HUES64 (cell line): ENCODE data around the gene SCCPDH.

Experiments
- H3K27ac ChIP-seq: 2 replicates; pipeline ENCODE4 v1.7.0; 2013; ENCODE audit warnings: low read depth, low read length, inconsistent platforms
- H3K27me3 ChIP-seq: 2 replicates; pipeline ENCODE4 v1.6.1; 2013; ENCODE audit warnings: mild to moderate bottlenecking, low read length; ENCODE audit not compliant: insufficient read depth
- H3K36me3 ChIP-seq: 2 replicates; pipeline ENCODE4 v1.6.1; 2013; ENCODE audit warnings: mild to moderate bottlenecking, low read length; ENCODE audit not compliant: insufficient read depth
- H3K4me1 ChIP-seq: 2 replicates; pipeline ENCODE4 v1.6.1; 2013; ENCODE audit warnings: mild to moderate bottlenecking, low read length, moderate library complexity; ENCODE audit not compliant: insufficient read depth
- H3K4me3 ChIP-seq: 2 replicates; pipeline ENCODE4 v1.5.1; 2013; ENCODE audit warnings: mild to moderate bottlenecking, low read length, moderate library complexity
- H3K9ac ChIP-seq: 2 replicates; pipeline ENCODE4 v1.6.1; 2013; ENCODE audit warnings: mild to moderate bottlenecking, low read depth, low read length
- H3K9me3 ChIP-seq: 2 replicates; pipeline ENCODE4 v1.6.1; 2013; ENCODE audit warnings: low read depth, low read length; ENCODE audit not compliant: insufficient read depth
- WGBS: fragments of 150-250, 120-280 bp; methylation state at CpG from one replicate; pipeline ENCODE4 v1.1.7; 2013; ENCODE audit warnings: missing lambda C conversion rate; 5-methylcytosine and 5-hydroxymethylcytosine counted together

The SCCPDH gene

DNA sequence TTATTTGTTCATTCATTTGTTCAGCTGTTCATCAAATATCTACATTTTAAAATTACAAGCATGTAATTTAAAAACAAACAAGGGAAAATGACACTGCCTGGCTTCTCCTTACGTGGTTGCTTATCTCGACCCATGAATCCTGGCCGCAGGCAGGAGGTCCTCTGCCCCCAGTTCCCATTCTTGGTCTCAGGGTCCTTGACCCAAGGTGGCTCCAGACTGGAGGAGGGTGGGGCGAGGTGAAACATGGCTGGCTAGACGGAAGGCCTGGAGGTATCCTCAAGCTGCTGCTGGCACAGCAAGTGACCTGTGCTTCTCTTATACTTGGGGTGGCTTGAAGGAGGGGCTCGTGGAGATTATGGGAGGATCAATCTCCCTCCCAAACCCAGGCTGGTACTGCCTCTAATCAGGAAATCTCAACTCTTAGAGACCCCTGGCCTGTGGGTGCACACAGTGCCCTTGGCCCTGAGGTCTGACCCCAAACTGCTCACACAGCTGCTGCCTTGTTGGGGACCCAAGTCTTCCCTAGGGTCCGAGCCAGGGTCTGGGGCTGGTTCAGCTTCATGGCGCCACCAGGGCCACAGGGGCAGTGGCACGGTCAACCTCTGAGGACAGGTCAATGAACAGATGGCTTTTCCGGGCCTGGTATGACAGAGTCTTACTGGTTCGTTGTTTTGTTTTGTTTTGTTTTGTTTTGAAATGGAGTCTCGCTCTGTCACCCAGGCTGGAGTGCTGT, 63.7 kb downstream of the SCCPDH start:
- Histone ChIP-seq H3K9me3 (no peaks in the 10 kb centered on the region), H3K9ac (no peak overlapping the region), H3K27ac (no peak overlapping the region), H3K4me3 (no peak overlapping the region), H3K36me3 (no peaks in the 10 kb centered on the region), H3K4me1 (peaks cover 10% of the 10 kb centered on the region), H3K27me3 (no peaks in the 10 kb centered on the region)
- WGBS = 92% methylated on average over 11 of the region's 12 CpGs

DNA sequence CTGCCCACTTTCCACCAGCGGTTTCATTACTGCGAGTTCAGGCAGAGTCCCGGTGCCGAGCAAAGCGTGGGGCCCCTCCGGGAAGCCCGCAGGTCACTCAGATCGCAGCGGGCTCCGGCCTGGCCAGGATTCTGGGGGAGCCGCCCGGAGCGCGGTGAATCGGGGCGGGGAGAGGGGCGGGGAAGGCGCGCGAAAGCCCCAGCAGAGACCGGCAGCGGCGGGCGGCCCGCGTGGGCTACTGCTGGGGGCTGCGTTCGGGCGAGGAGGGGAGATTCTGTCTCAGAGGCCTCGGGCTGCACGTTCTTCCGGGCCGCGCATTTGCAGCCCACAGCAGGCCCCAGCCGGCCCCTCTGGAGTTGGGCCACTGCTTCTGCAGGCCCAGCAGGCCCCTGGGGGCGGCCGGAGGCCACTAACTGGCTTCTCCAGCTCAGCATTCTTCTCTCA, 64.7 kb downstream of the SCCPDH start:
- Histone ChIP-seq H3K9me3 (no peaks in the 10 kb centered on the region), H3K4me1 (peaks cover 17% of the 10 kb centered on the region), H3K27ac (no peak overlapping the region), H3K9ac (0 out of 2 replicates have a peak overlapping the region, but pooled peaks have one; percentile 41), H3K27me3 (no peaks in the 10 kb centered on the region), H3K36me3 (no peaks in the 10 kb centered on the region), H3K4me3 (0 out of 2 replicates have a peak overlapping the region, but pooled peaks have one; percentile 11)
- 22% methylated on average over 37 of the region's 37 CpGs for WGBS

DNA sequence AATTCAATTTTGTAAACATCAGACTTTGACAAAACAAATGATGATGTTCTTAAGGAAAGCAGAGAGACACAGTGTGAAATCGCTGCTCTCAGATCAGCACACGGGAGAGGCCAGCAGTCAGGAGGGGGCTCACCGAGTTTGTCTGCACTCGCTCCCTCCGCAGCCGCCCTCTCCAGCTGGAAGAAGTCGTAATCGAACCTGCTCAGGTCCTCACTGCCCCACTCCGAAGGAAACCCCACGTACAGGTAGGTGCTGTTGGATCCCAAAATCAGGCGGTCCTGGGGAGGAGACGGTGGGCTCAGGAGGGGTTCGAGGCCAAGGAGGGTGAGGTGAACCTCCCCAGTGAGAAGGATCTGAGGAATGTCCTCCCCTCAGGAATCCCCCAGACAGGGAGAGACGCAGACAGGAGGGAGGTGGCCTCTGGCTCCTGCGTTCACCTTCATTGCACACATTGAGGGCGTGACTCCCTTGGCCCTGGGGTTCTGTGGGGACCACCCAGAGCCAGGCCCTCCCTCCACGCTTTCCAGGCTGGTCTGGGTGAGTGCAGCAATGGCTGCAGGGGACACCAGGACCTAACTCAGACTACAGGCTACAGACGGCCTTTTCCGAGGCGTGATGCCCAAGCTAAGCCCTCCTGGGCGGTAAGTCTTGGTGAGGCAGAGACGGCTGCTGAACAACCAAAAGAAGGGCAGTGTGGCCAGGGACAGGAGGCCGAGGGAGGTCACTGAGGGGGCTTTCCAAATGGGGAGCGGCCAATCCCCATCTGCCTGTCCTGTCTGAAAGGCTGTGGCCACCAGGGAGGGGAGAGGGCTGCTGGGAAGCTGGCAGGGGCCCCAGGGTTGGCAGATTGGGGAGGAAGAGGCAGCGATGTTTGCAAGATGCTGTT, 65.5 kb downstream of the SCCPDH start:
- no peak overlapping the region for H3K9ac ChIP-seq
- H3K9me3 ChIP-seq = no peaks in the 10 kb centered on the region
- WGBS = 71% methylated on average over 25 of the region's 25 CpGs
- H3K27ac ChIP-seq = no peak overlapping the region
- H3K4me1 ChIP-seq = peaks cover 24% of the 10 kb centered on the region
- no peaks in the 10 kb centered on the region for H3K36me3 ChIP-seq
- no peak overlapping the region for H3K4me3 ChIP-seq
- H3K27me3 ChIP-seq = no peaks in the 10 kb centered on the region

DNA sequence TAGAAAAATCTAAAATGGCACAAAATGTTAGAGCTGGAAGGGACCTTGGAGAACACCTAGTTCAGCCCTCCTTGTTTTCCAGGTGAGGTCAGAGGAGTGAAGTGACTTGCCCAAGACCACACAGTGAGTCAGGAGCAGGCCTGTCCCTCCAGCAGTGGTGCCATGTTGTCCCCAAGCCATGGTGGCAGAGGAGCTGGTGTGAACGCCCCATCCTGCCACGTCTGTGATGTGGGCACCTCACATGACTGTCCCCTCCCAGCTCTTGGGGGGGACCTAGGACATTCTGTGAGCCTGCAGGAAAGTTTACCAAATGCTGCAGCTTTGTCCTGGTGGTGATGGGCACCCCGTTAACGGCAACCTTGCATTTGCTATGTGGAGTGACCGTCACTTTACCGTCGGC, 66.2 kb downstream of the SCCPDH start:
- Histone ChIP-seq H3K27me3 (no peaks in the 10 kb centered on the region), H3K27ac (no peak overlapping the region), H3K4me1 (peaks cover 29% of the 10 kb centered on the region), H3K9ac (no peak overlapping the region), H3K36me3 (no peaks in the 10 kb centered on the region), H3K9me3 (no peaks in the 10 kb centered on the region), H3K4me3 (no peak overlapping the region)
- WGBS = 93% methylated on average over 7 of the region's 7 CpGs

DNA sequence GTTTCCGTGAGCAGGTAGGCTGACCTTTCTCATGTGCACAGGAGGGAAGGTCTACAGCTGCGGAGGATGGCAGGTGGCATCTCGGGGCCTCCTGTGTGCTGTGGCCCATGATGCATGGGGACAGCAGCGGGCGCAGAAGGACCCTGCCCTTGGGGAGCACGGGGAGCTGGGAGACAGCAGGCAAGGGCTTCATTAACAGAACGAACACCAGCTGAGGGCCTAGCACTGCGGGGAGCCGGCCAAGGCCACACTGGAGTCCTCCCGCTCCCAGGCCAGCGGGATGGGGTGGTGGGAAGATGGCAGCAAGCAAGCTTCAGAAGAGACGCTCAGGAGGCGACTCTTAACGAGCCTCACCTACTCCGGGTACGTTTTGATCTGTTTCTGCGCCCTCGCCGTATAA, 66.6 kb downstream of the SCCPDH start:
- Histone ChIP-seq H3K9ac (no peak overlapping the region), H3K36me3 (no peaks in the 10 kb centered on the region), H3K27ac (no peak overlapping the region), H3K27me3 (no peaks in the 10 kb centered on the region), H3K4me1 (peaks cover 34% of the 10 kb centered on the region), H3K4me3 (no peak overlapping the region), H3K9me3 (no peaks in the 10 kb centered on the region)
- 94% methylated on average over 19 of the region's 19 CpGs for WGBS

DNA sequence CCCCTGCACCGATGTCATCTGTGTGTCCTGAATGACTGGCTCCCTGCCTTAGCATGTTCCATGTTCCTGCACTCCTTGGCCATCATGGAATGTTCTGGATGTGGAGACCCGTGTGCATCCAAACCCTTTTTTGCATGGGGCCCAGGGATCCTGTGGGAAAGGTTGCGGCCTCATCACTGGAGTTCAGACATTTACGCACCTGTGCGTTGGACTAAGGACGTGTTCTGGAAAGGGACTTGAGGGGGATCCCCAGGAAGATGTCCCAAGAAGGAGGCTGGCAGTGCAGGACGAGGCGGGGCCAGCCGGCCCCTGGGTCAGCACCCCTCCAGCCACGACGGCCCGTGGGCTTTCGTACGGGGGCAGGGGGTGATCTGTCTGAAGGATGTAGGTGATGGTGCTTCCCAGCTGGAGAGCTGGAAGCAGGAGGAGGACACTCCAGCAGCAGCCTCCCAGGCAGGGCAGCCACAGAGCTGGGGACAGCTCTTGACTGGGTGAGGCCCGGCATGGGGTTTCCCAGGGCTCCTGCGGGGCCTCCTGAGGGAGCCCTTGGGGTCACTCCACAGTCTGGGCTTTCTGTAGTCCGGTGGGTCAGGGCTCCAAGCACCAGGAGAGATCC, 67.2 kb downstream of the SCCPDH start:
- Histone ChIP-seq H3K9ac (no peak overlapping the region), H3K4me3 (no peak overlapping the region), H3K27me3 (no peaks in the 10 kb centered on the region), H3K27ac (no peak overlapping the region), H3K36me3 (no peaks in the 10 kb centered on the region), H3K9me3 (no peaks in the 10 kb centered on the region), H3K4me1 (peaks cover 34% of the 10 kb centered on the region)
- 86% methylated on average over 17 of the region's 17 CpGs for WGBS

DNA sequence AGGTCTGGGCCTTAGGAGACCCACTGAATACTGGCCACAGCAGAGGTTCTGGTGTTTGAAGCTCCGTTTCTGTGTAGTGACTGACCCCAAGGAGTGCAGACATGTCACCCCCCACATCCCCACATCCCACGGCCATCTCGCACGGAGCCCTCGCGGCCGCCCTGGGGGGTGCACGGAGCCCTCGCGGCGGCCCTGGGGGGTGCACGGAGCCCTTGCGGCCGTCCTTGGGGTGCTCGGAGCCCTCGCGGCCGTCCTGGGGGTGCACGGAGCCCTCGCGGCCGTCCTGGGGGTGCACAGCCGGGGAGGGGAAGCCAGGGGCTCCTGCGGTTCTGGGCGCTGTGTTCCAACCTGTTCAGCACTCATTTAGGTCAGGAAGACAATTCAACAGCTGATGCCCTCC, 68.4 kb downstream of the SCCPDH start:
- Histone ChIP-seq H3K27ac (no peak overlapping the region), H3K4me3 (no peak overlapping the region), H3K9me3 (no peaks in the 10 kb centered on the region), H3K36me3 (no peaks in the 10 kb centered on the region), H3K27me3 (no peaks in the 10 kb centered on the region), H3K9ac (no peak overlapping the region), H3K4me1 (peaks cover 34% of the 10 kb centered on the region)
- WGBS = 93% methylated on average over 25 of the region's 25 CpGs

DNA sequence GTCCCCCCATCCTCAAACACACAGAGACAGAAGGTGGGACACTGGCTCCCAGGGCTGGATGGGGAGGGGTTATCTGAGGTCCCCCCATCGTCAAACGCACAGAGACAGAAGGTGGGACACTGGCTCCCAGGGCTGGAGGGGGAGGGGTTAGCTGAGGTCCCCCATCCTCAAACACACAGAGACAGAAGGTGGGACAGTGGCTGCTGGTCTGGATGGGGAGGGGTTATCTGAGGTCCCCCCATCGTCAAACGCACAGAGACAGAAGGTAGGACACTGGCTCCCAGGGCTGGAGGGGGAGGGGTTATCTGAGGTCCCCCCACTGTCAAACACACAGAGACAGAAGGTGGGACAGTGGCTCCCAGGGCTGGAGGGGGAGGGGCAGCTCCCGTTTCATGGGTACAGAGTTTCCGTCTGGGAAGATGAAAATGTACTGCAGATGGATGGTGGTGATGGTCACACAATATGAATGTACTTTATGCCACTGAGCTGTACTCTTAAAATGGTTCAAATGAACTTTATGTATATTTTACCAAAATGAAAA, 69.2 kb downstream of the SCCPDH start:
- Histone ChIP-seq H3K4me1 (peaks cover 34% of the 10 kb centered on the region), H3K27me3 (no peaks in the 10 kb centered on the region), H3K9ac (no peak overlapping the region), H3K4me3 (no peak overlapping the region), H3K36me3 (no peaks in the 10 kb centered on the region), H3K9me3 (no peaks in the 10 kb centered on the region), H3K27ac (no peak overlapping the region)
- 55% methylated on average over 6 of the region's 6 CpGs for WGBS

DNA sequence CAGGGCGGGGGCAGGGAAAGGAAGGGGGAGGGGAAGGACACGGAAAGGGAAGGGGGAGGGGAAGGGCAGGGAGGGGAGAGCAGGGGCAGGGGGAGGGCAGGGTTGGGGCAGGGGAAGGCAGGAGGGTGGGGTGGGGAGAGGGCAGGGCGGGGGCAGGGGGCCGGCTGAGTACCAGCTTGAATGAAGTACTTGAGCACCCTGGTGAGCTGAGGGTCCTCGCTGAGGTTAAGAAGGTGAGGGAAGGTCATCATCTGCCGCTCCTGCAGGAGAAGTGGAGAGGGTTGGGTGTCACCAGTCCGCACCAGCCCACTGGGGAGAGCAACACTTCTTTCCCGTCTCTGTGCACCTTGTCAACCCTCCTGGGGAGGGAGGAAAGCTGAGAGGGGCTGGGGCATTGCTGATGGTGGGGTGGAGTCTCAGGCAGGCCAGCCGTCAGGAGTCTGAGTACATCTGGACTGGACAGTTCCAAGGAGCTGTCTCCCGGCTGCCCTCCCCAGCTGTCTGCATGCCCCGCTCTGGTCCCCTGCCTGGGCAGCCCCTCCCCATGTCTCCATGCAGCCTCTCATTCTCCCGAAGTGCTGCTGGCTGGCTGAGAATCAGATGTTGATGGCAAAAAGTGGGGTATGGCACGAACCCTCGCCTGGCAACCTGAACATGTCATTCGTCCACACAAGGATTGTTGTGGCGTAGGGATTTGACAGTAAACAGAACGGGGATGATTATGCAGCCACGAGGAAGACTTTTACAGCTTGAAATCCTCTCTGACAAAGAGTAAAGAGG, 70.0 kb downstream of the SCCPDH start:
- no peaks in the 10 kb centered on the region for H3K36me3 ChIP-seq
- 48% methylated on average over 17 of the region's 18 CpGs for WGBS
- no peak overlapping the region for H3K27ac ChIP-seq
- no peaks in the 10 kb centered on the region for H3K9me3 ChIP-seq
- no peak overlapping the region for H3K9ac ChIP-seq
- H3K4me1 ChIP-seq = peaks cover 31% of the 10 kb centered on the region
- no peak overlapping the region for H3K4me3 ChIP-seq
- no peaks in the 10 kb centered on the region for H3K27me3 ChIP-seq

DNA sequence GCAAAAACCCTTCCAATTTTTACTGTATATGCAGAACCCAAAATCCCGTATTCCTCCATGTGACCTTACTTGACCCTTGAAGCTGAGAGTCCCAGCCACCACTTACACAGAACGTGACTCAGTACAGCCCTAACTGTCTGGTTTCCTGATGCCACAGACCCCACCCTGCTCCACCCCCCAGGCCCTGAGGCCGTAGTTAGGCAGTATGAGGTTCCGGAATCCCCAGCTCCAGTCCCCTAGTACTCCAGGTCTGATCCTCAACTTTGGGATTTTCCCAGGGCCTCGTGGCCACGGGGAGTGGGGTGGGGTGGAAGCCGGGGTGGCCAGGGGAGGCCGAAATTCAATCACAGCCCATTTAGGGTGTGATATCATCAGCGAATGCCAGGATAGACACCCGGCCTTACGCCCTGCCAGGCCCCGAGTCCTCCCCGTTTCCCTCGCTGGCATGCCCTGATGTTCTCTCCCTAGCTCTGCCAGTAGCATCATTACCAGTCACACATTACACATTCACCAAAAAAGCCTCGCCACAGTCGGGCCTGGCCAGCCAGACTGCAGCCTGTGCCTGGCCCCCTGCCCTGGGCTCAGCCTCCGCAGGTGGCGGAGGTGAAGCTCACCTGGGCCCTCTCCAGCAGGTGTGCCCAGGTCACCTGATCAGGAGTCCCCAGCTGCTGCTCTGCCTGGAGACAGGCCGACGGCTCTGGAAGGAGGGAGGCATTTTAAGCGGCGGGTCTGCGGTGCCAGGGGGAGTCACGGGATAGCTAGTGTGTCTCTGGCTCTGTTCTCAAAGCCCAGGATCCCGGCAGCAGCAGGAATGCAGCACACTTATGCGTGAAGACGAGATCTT, 70.8 kb downstream of the SCCPDH start:
- Histone ChIP-seq H3K9ac (no peak overlapping the region), H3K4me1 (peaks cover 27% of the 10 kb centered on the region), H3K36me3 (no peaks in the 10 kb centered on the region), H3K27me3 (no peaks in the 10 kb centered on the region), H3K4me3 (no peak overlapping the region), H3K27ac (no peak overlapping the region), H3K9me3 (no peaks in the 10 kb centered on the region)
- WGBS = 72% methylated on average over 27 of the region's 27 CpGs
